SU-DHL-6 (cell line): ENCODE results near the gene OR4E2.

Source experiments
- CTCF ChIP-seq: fragments of 200-600 bp; sonication (generic); IDR thresholded peaks from one replicate; pipeline ENCODE4 v1.5.1; 2017; ENCODE audit warnings: antibody characterized with exemption, mild to moderate bottlenecking, low read length, moderate library complexity; ENCODE audit not compliant: insufficient read depth, poor library complexity, severe bottlenecking
- EZH2phosphoT487 ChIP-seq: fragments of 200-600 bp; sonication (generic), shearing (Covaris generic); conservative IDR thresholded peaks from 2 replicates; pipeline ENCODE4 v1.6.1; 2018; ENCODE audit warnings: mild to moderate bottlenecking, antibody characterized with exemption, low read length, moderate library complexity, mixed read lengths

GRCh38 chr14:21712036-21712435, 58.4 kb downstream of the OR4E2 start:
- TF ChIP-seq CTCF (no peak), EZH2phosphoT487 (no peak)
